SK-N-MC (cell line): ENCODE results near the gene SCAF11.

Experiments used
- EZH2 ChIP-seq: fragments of 200-600 bp; sonication (generic); IDR thresholded peaks from one replicate; pipeline ENCODE4 v1.6.1; 2017; ENCODE audit warnings: antibody characterized with exemption
- FOXP2 ChIP-seq: optimal IDR thresholded peaks from 2 replicates; pipeline ENCODE3; 2011; ENCODE audit warnings: mild to moderate bottlenecking, moderate library complexity; ENCODE audit not compliant: insufficient read depth; ENCODE audit errors: extremely low read length, control extremely low read depth
- POLR2AphosphoS5 ChIP-seq: IDR thresholded peaks from 2 replicates; pipeline ENCODE4 v1.6.1; 2012; ENCODE audit warnings: mild to moderate bottlenecking, low read depth, low read length, borderline replicate concordance

- no peak for TF ChIP-seq EZH2
- TF ChIP-seq POLR2AphosphoS5, result no peak
- no peak for TF ChIP-seq FOXP2
These were observed 15.5 kb downstream of the SCAF11 start for GRCh38 chr12:45974883-45975282.
